SU-DHL-6 (cell line): ENCODE results near the gene IRX5.

Experiments
- H2AFZ ChIP-seq: fragments of 200-600 bp; sonication (generic); 2 replicates; pipeline ENCODE4 v1.6.1; 2014; ENCODE audit warnings: low read depth, mild to moderate bottlenecking, moderate library complexity, mixed read lengths, antibody characterized with exemption, low read length; ENCODE audit not compliant: severe bottlenecking
- H3F3A ChIP-seq: fragments of 200-600 bp; shearing (Covaris generic); 2 replicates; pipeline ENCODE4 v1.6.0; 2016; ENCODE audit warnings: antibody characterized with exemption, mild to moderate bottlenecking; ENCODE audit not compliant: insufficient read depth
- H3K27ac ChIP-seq: fragments of 200-600 bp; sonication (generic); 2 replicates; pipeline ENCODE4 v1.5.1; 2016; ENCODE audit warnings: low read depth, mild to moderate bottlenecking, low read length, moderate library complexity, mixed read lengths
- H3K27me3 ChIP-seq: fragments of 200-600 bp; sonication (generic), shearing (Covaris generic); 2 replicates; pipeline ENCODE4 v1.6.0; 2014; ENCODE audit warnings: mild to moderate bottlenecking, low read length
- H3K36me3 ChIP-seq: fragments of 200-600 bp; sonication (generic); 2 replicates; pipeline ENCODE4 v1.6.1; 2014; ENCODE audit warnings: mild to moderate bottlenecking, low read length, mixed read lengths
- H3K4me2 ChIP-seq: fragments of 300-600, 200-600 bp; shearing (Covaris generic), sonication (generic); 2 replicates; pipeline ENCODE4 v1.6.0; 2014; ENCODE audit warnings: low read length, low read depth, mild to moderate bottlenecking; ENCODE audit not compliant: poor library complexity, severe bottlenecking
- H3K4me3 ChIP-seq: fragments of 200-600 bp; sonication (generic); 2 replicates; pipeline ENCODE4 v1.5.1; 2014; ENCODE audit warnings: antibody characterized with exemption, low read length, mild to moderate bottlenecking, mixed read lengths; ENCODE audit not compliant: insufficient read depth, poor library complexity, severe bottlenecking
- H3K79me2 ChIP-seq: fragments of 200-600 bp; sonication (generic); 2 replicates; pipeline ENCODE4 v1.6.1; 2014; ENCODE audit warnings: mild to moderate bottlenecking, low read length, moderate library complexity; ENCODE audit not compliant: insufficient read depth
- H3K9ac ChIP-seq: fragments of 200-600 bp; sonication (generic); 2 replicates; pipeline ENCODE4 v1.7.0; 2014; ENCODE audit warnings: mild to moderate bottlenecking, low read length
- H3K9me2 ChIP-seq: fragments of 200-600 bp; sonication (generic); replicated peaks from 2 replicates; pipeline ENCODE4 v1.6.1; 2014; ENCODE audit warnings: low read length; ENCODE audit not compliant: insufficient read depth
- H3K9me3 ChIP-seq: fragments of 200-600 bp; sonication (generic); 2 replicates; pipeline ENCODE4 v1.6.1; 2014; ENCODE audit warnings: low read length, mixed read lengths; ENCODE audit not compliant: insufficient read depth
- H4K20me1 ChIP-seq: fragments of 200-600 bp; sonication (generic); 2 replicates; pipeline ENCODE4 v1.6.1; 2014; ENCODE audit warnings: low read depth, mild to moderate bottlenecking, antibody characterized with exemption, low read length, moderate library complexity, mixed read lengths
- CTCF ChIP-seq: fragments of 200-600 bp; sonication (generic); IDR thresholded peaks from one replicate; pipeline ENCODE4 v1.5.1; 2017; ENCODE audit warnings: antibody characterized with exemption, mild to moderate bottlenecking, low read length, moderate library complexity; ENCODE audit not compliant: insufficient read depth, poor library complexity, severe bottlenecking
- EZH2phosphoT487 ChIP-seq: fragments of 200-600 bp; sonication (generic), shearing (Covaris generic); conservative IDR thresholded peaks from 2 replicates; pipeline ENCODE4 v1.6.1; 2018; ENCODE audit warnings: mild to moderate bottlenecking, antibody characterized with exemption, low read length, moderate library complexity, mixed read lengths

The IRX5 gene

GRCh38 chr16:54929090-54930004 lies 1.3 kb upstream of the IRX5 start:
- no peaks in the 10 kb centered on the region for H3K9me2 ChIP-seq
- no peaks in the 10 kb centered on the region for H3K79me2 ChIP-seq
- TF ChIP-seq EZH2phosphoT487 (no peak), CTCF (no peak)
- no peak overlapping the region for H3K4me3 ChIP-seq
- no peaks in the 10 kb centered on the region for H3K36me3 ChIP-seq
- no peaks in the 10 kb centered on the region for H3K27me3 ChIP-seq
- H3F3A ChIP-seq: no peaks in the 10 kb centered on the region
- no peak overlapping the region for H2AFZ ChIP-seq
- H3K27ac ChIP-seq: no peak overlapping the region
- H3K4me2 ChIP-seq: no peak overlapping the region
- H3K9me3 ChIP-seq: no peaks in the 10 kb centered on the region
- no peaks in the 10 kb centered on the region for H4K20me1 ChIP-seq
- H3K9ac ChIP-seq: no peak overlapping the region

- Histone ChIP-seq H3K9me3 (no peaks in the 10 kb centered on the region), H3F3A (no peaks in the 10 kb centered on the region), H3K27me3 (no peaks in the 10 kb centered on the region), H3K4me2 (no peak overlapping the region), H3K79me2 (no peaks in the 10 kb centered on the region), H2AFZ (no peak overlapping the region), H3K4me3 (no peak overlapping the region), H3K9ac (no peak overlapping the region), H3K9me2 (no peaks in the 10 kb centered on the region), H3K27ac (no peak overlapping the region), H3K36me3 (no peaks in the 10 kb centered on the region), H4K20me1 (no peaks in the 10 kb centered on the region)
- TF ChIP-seq CTCF (no peak), EZH2phosphoT487 (no peak)
Observed at GRCh38 chr16:54930869-54931119, 129 bp downstream of the IRX5 start.

- no peak for TF ChIP-seq EZH2phosphoT487
- no peak for TF ChIP-seq CTCF
- H4K20me1 ChIP-seq: no peaks in the 10 kb centered on the region
- H3K79me2 ChIP-seq: no peaks in the 10 kb centered on the region
- H3K9me3 ChIP-seq: no peaks in the 10 kb centered on the region
- H3K4me3 ChIP-seq: no peak overlapping the region
- H3K9ac ChIP-seq: no peak overlapping the region
- no peak overlapping the region for H3K4me2 ChIP-seq
- H3K36me3 ChIP-seq: no peaks in the 10 kb centered on the region
- H3K9me2 ChIP-seq: no peaks in the 10 kb centered on the region
- no peaks in the 10 kb centered on the region for H3F3A ChIP-seq
- no peaks in the 10 kb centered on the region for H3K27me3 ChIP-seq
- H3K27ac ChIP-seq: no peak overlapping the region
- H2AFZ ChIP-seq: no peak overlapping the region
Observed at GRCh38 chr16:54931120-54932014, 702 bp downstream of the IRX5 start.
